ENCODE results near the gene SLC23A3. TPM values are rescaled to one million over a fixed set of nuclear protein-coding genes. Genes with fewer than 3 reads are reported as not detected.

Gene SLC23A3
- total RNA-seq, 1 experiment from 2014 or later = 0.59 TPM

- H3K9me3 Mint-ChIP-seq = peaks cover 10% of the 10 kb centered on the region
- ChIA-PET CTCF (interaction anchor here (2.0 kb wide), 1 partner anchor 96 kb away, joined by 6 read pairs; no protein-coding TSS in a partner anchor), POLR2A (no interaction called here)
- no peak for ATAC-seq
- H3K36me3 Mint-ChIP-seq = no peaks in the 10 kb centered on the region
- peaks cover 8% of the 10 kb centered on the region for H3K4me1 Mint-ChIP-seq
- H3K4me3 Mint-ChIP-seq = no peak overlapping the region
- H3K27ac Mint-ChIP-seq = no peak overlapping the region
- no peak for DNase-seq (ENCODE audit: low spot score)
- TF ChIP-seq PRRX2 (CRISPR knock-in tag; IDR thresholded peaks at IDR 0.05) = no peak
- no peak for TF ChIP-seq TEAD1 (CRISPR knock-in tag; IDR thresholded peaks at IDR 0.05)
- TF ChIP-seq RORB (CRISPR knock-in tag; IDR thresholded peaks at IDR 0.05) = no peak
- no peak for TF ChIP-seq ZNF416 (CRISPR knock-in tag; IDR thresholded peaks at IDR 0.05)
- no peak for TF ChIP-seq IRF2 (CRISPR knock-in tag; IDR thresholded peaks at IDR 0.05; ENCODE audit: borderline replicate concordance, low read depth)
- TF ChIP-seq ZNF423 (CRISPR knock-in tag; IDR thresholded peaks at IDR 0.05) = no peak
- TF ChIP-seq MAX (CRISPR knock-in tag; IDR thresholded peaks at IDR 0.05) = no peak
- TF ChIP-seq USF2 (CRISPR knock-in tag; IDR thresholded peaks at IDR 0.05) = no peak
- no peak for TF ChIP-seq SMAD3 (CRISPR knock-in tag; IDR thresholded peaks at IDR 0.05; ENCODE audit: borderline replicate concordance)
- TF ChIP-seq ZNF232 (CRISPR knock-in tag; IDR thresholded peaks at IDR 0.05) = no peak
- no peak for TF ChIP-seq NR3C1 (CRISPR knock-in tag; conservative IDR thresholded peaks at IDR 0.05; ENCODE audit: low read depth)
- no peak for TF ChIP-seq FOXP1 (CRISPR knock-in tag; IDR thresholded peaks at IDR 0.05; ENCODE audit: borderline replicate concordance)
- no peak for TF ChIP-seq NR1H2 (CRISPR knock-in tag; IDR thresholded peaks at IDR 0.05)
- TF ChIP-seq ZBTB43 (CRISPR knock-in tag; IDR thresholded peaks at IDR 0.05) = no peak
- TF ChIP-seq USF1 (CRISPR knock-in tag; IDR thresholded peaks at IDR 0.05) = no peak
- no peak for TF ChIP-seq ZNF219 (CRISPR knock-in tag; IDR thresholded peaks at IDR 0.05; ENCODE audit: borderline replicate concordance)
- no peak for TF ChIP-seq SMAD4 (CRISPR knock-in tag; IDR thresholded peaks at IDR 0.05)
- TF ChIP-seq OVOL2 (CRISPR knock-in tag; IDR thresholded peaks at IDR 0.05; ENCODE audit: borderline replicate concordance) = no peak
- TF ChIP-seq ATF3 (CRISPR knock-in tag; conservative IDR thresholded peaks at IDR 0.05) = no peak
- peaks cover 7% of the 10 kb centered on the region for H3K27me3 Mint-ChIP-seq (ENCODE audit: low read depth)
Measured at GRCh38 chr2:219198974-219199373, 29.1 kb upstream of the SLC23A3 start.

GRCh38 chr2:219197388-219197787 is 27.6 kb upstream of the SLC23A3 start:
- no peaks in the 10 kb centered on the region for H3K36me3 Mint-ChIP-seq
- ChIA-PET CTCF (interaction anchor here (1.1 to 1.9 kb wide), 2 partner anchors 9 to 98 kb away, joined by 5 to 7 read pairs; partner anchors contain the start of gene ZFAND2B), POLR2A (no interaction called here)
- peaks cover 10% of the 10 kb centered on the region for H3K9me3 Mint-ChIP-seq
- DNase-seq (ENCODE audit: low spot score) (no peak), ATAC-seq (no peak)
- no peak overlapping the region for H3K27ac Mint-ChIP-seq
- H3K27me3 Mint-ChIP-seq (ENCODE audit: low read depth) = 0 out of 2 replicates have a peak, but pooled peaks cover 3% of the 10 kb centered on the region
- no peak for TF ChIP-seq ARID4B (CRISPR knock-in tag; IDR thresholded peaks at IDR 0.05; ENCODE audit: borderline replicate concordance)
- TF ChIP-seq JUN (CRISPR knock-in tag; IDR thresholded peaks at IDR 0.05) = no peak
- no peak overlapping the region for H3K4me3 Mint-ChIP-seq
- H3K4me1 Mint-ChIP-seq = peaks cover 8% of the 10 kb centered on the region
